Stomach (tissue), 9 donors: ENCODE data around the gene UPK1A. TPM values are rescaled to one million over a fixed set of nuclear protein-coding genes. Genes with fewer than 3 reads are reported as not detected.
"Not testable (repeated sequence)": the region's sequence is repeated elsewhere in the genome, so short reads cannot be mapped to it uniquely, and the experiment has no call there.

Experiments used
- DNase-seq, 2 donors: peaks; one replicate each; pipeline versions ENCODE4 v3.0.0 to v3.0.0-alpha.2; 2013 to 2019
- H3K27ac ChIP-seq, 5 donors: fragments of 200-600 bp in 4 of 5; sonication (generic) in 4 of 5; one replicate each; pipeline ENCODE4 v1.5.1; 2013 to 2019; ENCODE audit warnings: mild to moderate bottlenecking in 1 of 5, moderate library complexity in 1 of 5
- H3K27me3 ChIP-seq, 3 donors: fragments of 200-600 bp; sonication (generic); one replicate each; pipeline ENCODE4 v1.5.1; 2017 to 2019; ENCODE audit warnings: mixed run types in 1 of 3
- H3K36me3 ChIP-seq, 4 donors: fragments of 200-600 bp; sonication (generic); 1 replicate in 3 of 4; 2 replicates in 1 of 4; pipeline ENCODE4 v1.5.1; 2016 to 2019
- H3K4me1 ChIP-seq, 4 donors: fragments of 200-600 bp; sonication (generic); one replicate each; pipeline ENCODE4 v1.5.1; 2016 to 2019
- H3K4me3 ChIP-seq, 4 donors: fragments of 200-600 bp; sonication (generic) in 3 of 4; one replicate each; pipeline ENCODE4 v1.5.1; 2016 to 2019; ENCODE audit warnings: mild to moderate bottlenecking in 1 of 4
- H3K9me3 ChIP-seq, 4 donors: fragments of 200-600 bp; sonication (generic); one replicate each; pipeline ENCODE4 v1.5.1; 2016 to 2019
- CTCF ChIP-seq, 7 experiments: fragments of 450-650 bp in 4 of 7; fragments of 200-600 bp in 3 of 7; sonication (generic) in 3 of 7; IDR thresholded peaks; one replicate each; pipeline ENCODE4 v1.5.1; 2016 to 2019; ENCODE audit warnings: antibody characterized with exemption in 7 of 7, control low read depth in 2 of 7, mild to moderate bottlenecking in 1 of 7
- EP300 ChIP-seq: sonication (generic); formaldehyde crosslinking; IDR thresholded peaks from one replicate; pipeline ENCODE4 v1.6.1; 2017; ENCODE audit warnings: antibody characterized with exemption
- POLR2A ChIP-seq, 4 donors: fragments of 450-650 bp; IDR thresholded peaks; one replicate each; pipeline ENCODE4 v1.6.1; 2016; ENCODE audit warnings: antibody characterized with exemption in 4 of 4, control low read depth in 2 of 4, mild to moderate bottlenecking in 1 of 4, moderate library complexity in 1 of 4
- POLR2AphosphoS5 ChIP-seq, 3 donors: sonication (generic); formaldehyde crosslinking; IDR thresholded peaks; one replicate each; pipeline ENCODE4 v1.6.1; 2016; ENCODE audit warnings: antibody characterized with exemption in 3 of 3
- WGBS, 5 donors: extraction: QIAGEN DNeasy Blood & Tissue Kit in 3 of 5; methylation state at CpG; one replicate each; pipeline versions ENCODE4 v1.1.5 to v1.1.7; 2013 to 2018; 5-methylcytosine and 5-hydroxymethylcytosine counted together
- intact Hi-C: fragments of 100-400 bp; cut with DNase I; formaldehyde crosslinking; loops from one replicate; pipeline ENCODE4 v1.15.1; 2023; ENCODE audit warnings: low total_unique reads
- polyA plus RNA-seq, 3 donors: library from polyadenylated mRNA; stranded (reverse); fragments of 200-250 nt; gene quantifications; one replicate each; pipeline ENCODE4 v1.2.3, GENCODE V29; 2013
- total RNA-seq, 5 donors: library from RNA; depleted of rRNA; stranded (reverse); fragments of >200 nt; gene quantifications; one replicate each; pipeline versions ENCODE4 v1.1.0 to v1.2.3, GENCODE V29; 2014 to 2016
- donor health status: healthy with polysubstance abuse.
- donor health status: Bipolar disorder and iron deficiency.
- donor health status: healthy.

UPK1A gene
- total and polyA plus RNA-seq, 8 donors: 0.08 TPM; not detected in 7

GRCh38 chr19:35650581-35650980 is 15.7 kb upstream of the UPK1A start:
- WGBS, 5 donors: 71 to 83% (median 75%) methylated on average over 9 of the region's 9 CpGs
- H3K4me3 ChIP-seq: no peak overlapping the region
- DNase-seq: no peak
- no peaks in the 10 kb centered on the region for H3K27me3 ChIP-seq
- intact Hi-C loops: no loop called here
- TF ChIP-seq CTCF (IDR thresholded peaks at IDR 0.05) (no peak), POLR2AphosphoS5 (IDR thresholded peaks at IDR 0.05) (no peak), EP300 (no peak), POLR2A (IDR thresholded peaks at IDR 0.05) (no peak)
- H3K36me3 ChIP-seq: peaks cover 36 to 59% (median 53%) of the 10 kb centered on the region in 4 donors
- peaks cover 14 to 34% (median 30%) of the 10 kb centered on the region in 4 donors for H3K4me1 ChIP-seq
- H3K9me3 ChIP-seq: no peaks in the 10 kb centered on the region
- no peak overlapping the region for H3K27ac ChIP-seq

GRCh38 chr19:35654828-35655227 is 11.5 kb upstream of the UPK1A start:
- H3K4me3 ChIP-seq, H3K9me3 ChIP-seq, H3K27me3 ChIP-seq, intact Hi-C loops, H3K27ac ChIP-seq, DNase-seq: not testable (repeated sequence)
- WGBS, 5 donors: 95 to 99% (median 96%) methylated on average over 6 of the region's 6 CpGs
- H3K4me1 ChIP-seq: peaks cover 3 to 13% (median 10%) of the 10 kb centered on the region in 4 donors
- H3K36me3 ChIP-seq: peaks cover 78 to 100% (median 96%) of the 10 kb centered on the region in 4 donors

GRCh38 chr19:35655600-35655999 is 10.7 kb upstream of the UPK1A start:
- no peaks in the 10 kb centered on the region for H3K27me3 ChIP-seq
- H3K27ac ChIP-seq: no peak overlapping the region
- peaks cover 0 to 5% (median 2%) of the 10 kb centered on the region in 4 donors for H3K4me1 ChIP-seq
- TF ChIP-seq CTCF (IDR thresholded peaks at IDR 0.05): no peak
- no peak for TF ChIP-seq POLR2A (IDR thresholded peaks at IDR 0.05)
- no peak for TF ChIP-seq POLR2AphosphoS5 (IDR thresholded peaks at IDR 0.05)
- TF ChIP-seq EP300: no peak
- intact Hi-C loops: no loop called here
- no peak for DNase-seq
- H3K9me3 ChIP-seq: no peaks in the 10 kb centered on the region
- peaks cover 86 to 100% (median 100%) of the 10 kb centered on the region in 4 donors for H3K36me3 ChIP-seq
- 82 to 97% (median 96%) methylated on average over 4 of the region's 4 CpGs for WGBS, 5 donors
- H3K4me3 ChIP-seq: no peak overlapping the region

- no peak for DNase-seq
Observed at GRCh38 chr19:35656700-35657099, 9.6 kb upstream of the UPK1A start.

More at GRCh38 chr19:35656700-35657099, 9.6 kb upstream of the UPK1A start:
- H3K27me3 ChIP-seq: no peaks in the 10 kb centered on the region
- H3K9me3 ChIP-seq: no peaks in the 10 kb centered on the region
- intact Hi-C loops: no loop called here
- WGBS, 5 donors: 93 to 97% (median 94%) methylated on average over 6 of the region's 6 CpGs
- peaks cover 87 to 100% (median 100%) of the 10 kb centered on the region in 4 donors for H3K36me3 ChIP-seq
- H3K4me1 ChIP-seq: no peaks in the 10 kb centered on the region
- no peak overlapping the region for H3K27ac ChIP-seq
- TF ChIP-seq EP300 (no peak), POLR2AphosphoS5 (IDR thresholded peaks at IDR 0.05) (no peak), POLR2A (IDR thresholded peaks at IDR 0.05) (no peak), CTCF (IDR thresholded peaks at IDR 0.05) (no peak)
- H3K4me3 ChIP-seq: no peak overlapping the region
